Peyer's patch (tissue), 4 donors: Measurements from ENCODE around the gene GNAI3.

Source experiments
- POLR2A ChIP-seq, 2 donors: fragments of 450-650 bp; IDR thresholded peaks; one replicate each; pipeline ENCODE4 v1.5.1; 2017; ENCODE audit warnings: antibody characterized with exemption in 2 of 2, mild to moderate bottlenecking in 2 of 2, moderate library complexity in 2 of 2
- TF ChIP-seq, protein P1 (sequence below), 6 experiments: fragments of 450-650 bp in 4 of 6; fragments of 200-600 bp in 2 of 6; sonication (generic) in 1 of 6; IDR thresholded peaks; one replicate each; pipeline ENCODE4 v1.5.1; 2017 to 2019; ENCODE audit warnings: antibody characterized with exemption in 6 of 6, mild to moderate bottlenecking in 3 of 6, moderate library complexity in 1 of 6

DNA sequence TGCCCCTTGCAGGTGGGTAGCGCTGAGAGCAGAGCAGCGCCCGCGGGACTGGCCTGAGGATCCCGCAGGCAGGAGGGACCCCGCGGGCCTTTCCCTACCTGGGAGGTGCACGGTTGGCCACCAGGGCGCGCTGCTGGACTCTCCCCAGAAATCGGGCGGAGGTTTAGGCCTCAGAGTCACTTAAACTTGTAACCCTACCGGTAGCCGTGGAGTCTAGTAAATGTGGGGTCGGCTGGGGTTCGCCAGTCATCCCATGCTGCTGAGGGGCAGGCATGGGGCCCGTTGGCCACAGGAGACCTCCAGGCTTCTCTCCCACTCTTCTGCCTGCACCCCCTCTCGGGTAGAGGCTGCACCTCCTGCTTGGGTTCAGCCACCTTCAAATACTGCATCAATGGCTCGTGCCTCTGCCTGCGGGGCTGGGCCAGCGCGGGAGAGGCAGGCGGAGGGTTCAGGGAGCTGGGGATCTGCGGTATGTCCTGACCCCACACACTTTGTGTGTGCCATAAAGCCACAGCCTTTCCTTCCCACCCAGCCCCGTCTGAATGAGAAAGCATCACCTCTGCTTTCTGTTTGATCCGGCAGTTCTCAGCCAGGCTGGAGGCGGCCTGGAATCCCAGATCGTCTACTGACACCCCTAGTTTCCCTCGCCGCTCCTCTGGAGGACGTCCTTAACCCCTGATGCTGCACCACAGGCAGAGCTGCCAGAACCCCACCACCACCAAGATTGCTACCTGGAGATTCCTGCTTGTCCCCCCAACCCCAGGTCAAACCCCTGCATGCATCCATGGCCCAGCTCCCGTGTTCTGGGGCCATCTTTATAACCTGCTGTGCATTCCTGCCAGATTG, 95.2 kb downstream of the GNAI3 start:
- TF ChIP-seq, protein P1, sequence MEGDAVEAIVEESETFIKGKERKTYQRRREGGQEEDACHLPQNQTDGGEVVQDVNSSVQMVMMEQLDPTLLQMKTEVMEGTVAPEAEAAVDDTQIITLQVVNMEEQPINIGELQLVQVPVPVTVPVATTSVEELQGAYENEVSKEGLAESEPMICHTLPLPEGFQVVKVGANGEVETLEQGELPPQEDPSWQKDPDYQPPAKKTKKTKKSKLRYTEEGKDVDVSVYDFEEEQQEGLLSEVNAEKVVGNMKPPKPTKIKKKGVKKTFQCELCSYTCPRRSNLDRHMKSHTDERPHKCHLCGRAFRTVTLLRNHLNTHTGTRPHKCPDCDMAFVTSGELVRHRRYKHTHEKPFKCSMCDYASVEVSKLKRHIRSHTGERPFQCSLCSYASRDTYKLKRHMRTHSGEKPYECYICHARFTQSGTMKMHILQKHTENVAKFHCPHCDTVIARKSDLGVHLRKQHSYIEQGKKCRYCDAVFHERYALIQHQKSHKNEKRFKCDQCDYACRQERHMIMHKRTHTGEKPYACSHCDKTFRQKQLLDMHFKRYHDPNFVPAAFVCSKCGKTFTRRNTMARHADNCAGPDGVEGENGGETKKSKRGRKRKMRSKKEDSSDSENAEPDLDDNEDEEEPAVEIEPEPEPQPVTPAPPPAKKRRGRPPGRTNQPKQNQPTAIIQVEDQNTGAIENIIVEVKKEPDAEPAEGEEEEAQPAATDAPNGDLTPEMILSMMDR (IDR thresholded peaks at IDR 0.05), result peak; percentile 64 to 90 (median 86)
- TF ChIP-seq POLR2A (IDR thresholded peaks at IDR 0.05), result no peak
